Kidney (tissue), 14 donors: Measurements from ENCODE around the gene SCGB1A1. TPM values are rescaled to one million over a fixed set of nuclear protein-coding genes. Genes with fewer than 3 reads are reported as not detected.

Source experiments
- DNase-seq, 5 donors: peaks; one replicate each; pipeline ENCODE4 v3.0.0-alpha.2; 2013 to 2020
- FAIRE-seq: peaks from 2 replicates; lab custom pipeline; 2012; peaks lifted over from hg19 to GRCh38; lab: Jason Lieb, UNC
- H3K27ac ChIP-seq, 2 donors: one replicate each; pipeline ENCODE4 v1.7.0; 2013; ENCODE audit warnings: low read depth in 2 of 2, low read length in 2 of 2, inconsistent platforms in 1 of 2
- H3K27me3 ChIP-seq: one replicate; pipeline ENCODE4 v1.7.1; 2013; ENCODE audit warnings: low read length, inconsistent platforms; ENCODE audit not compliant: control insufficient read depth, insufficient read depth
- H3K36me3 ChIP-seq, 3 donors: one replicate each; pipeline versions ENCODE4 v1.7.0 to v1.7.1; 2013; ENCODE audit warnings: low read length in 3 of 3, control low read depth in 1 of 3, inconsistent platforms in 1 of 3; ENCODE audit not compliant: insufficient read depth in 3 of 3, control insufficient read depth in 2 of 3
- H3K4me1 ChIP-seq, 3 donors: one replicate each; pipeline versions ENCODE4 v1.7.0 to v1.7.1; 2013; ENCODE audit warnings: low read length in 3 of 3, inconsistent platforms in 1 of 3, low read depth in 1 of 3; ENCODE audit not compliant: control insufficient read depth in 2 of 3, insufficient read depth in 2 of 3
- H3K4me3 ChIP-seq, 3 donors: one replicate each; pipeline versions ENCODE4 v1.7.0 to v1.8.1; 2013; ENCODE audit warnings: low read length in 3 of 3, control low read depth in 1 of 3, inconsistent platforms in 1 of 3
- H3K9ac ChIP-seq, 3 donors: one replicate each; pipeline versions ENCODE4 v1.7.0 to v1.7.1; 2013; ENCODE audit warnings: low read length in 3 of 3, control low read depth in 1 of 3, inconsistent platforms in 1 of 3
- H3K9me3 ChIP-seq, 3 donors: one replicate each; pipeline versions ENCODE4 v1.7.0 to v1.7.1; 2013; ENCODE audit warnings: low read length in 3 of 3, control low read depth in 1 of 3, inconsistent platforms in 1 of 3; ENCODE audit not compliant: control insufficient read depth in 2 of 3, insufficient read depth in 1 of 3
- intact Hi-C: fragments of 100-400 bp; cut with DNase I; formaldehyde crosslinking; loops from one replicate; pipeline ENCODE4 v1.11.1; 2022
- polyA plus RNA-seq: library from polyadenylated mRNA; stranded (reverse); fragments of 350-450 nt; fragmentation: Illumina TruSeq; extraction: RNeasy Lipid Tissue Mini Kit (QIAGEN cat#74804); gene quantifications from one replicate; pipeline ENCODE4 v1.2.3, GENCODE V29; 2014; ENCODE audit warnings: low read depth, low replicate concordance; ENCODE audit not compliant: insufficient read depth
- total RNA-seq: library from RNA; stranded (reverse); fragmentation: NEBNext Ultra II Directional; extraction: Animal tissue kit (Norgen Biotek cat#: 25700); gene quantifications from one replicate; pipeline ENCODE4 v1.2.1, GENCODE V29; 2021
- TF ChIP-seq, protein P1 (sequence below): IDR thresholded peaks from 3 replicates; pipeline ENCODE4 v1.5.1; 2012; ENCODE audit warnings: mild to moderate bottlenecking, moderate library complexity, borderline replicate concordance; ENCODE audit not compliant: insufficient read depth; ENCODE audit errors: extremely low read depth
- donor health status: control.
- donor health status: control.
- donor health status: control.
- donor health status: control.
- donor health status: control.
- donor health status: DM: yes; HTN: yes; CAD: no.
- donor health status: Normal renal cell carcinoma (clear cell type).

Gene SCGB1A1
- total and polyA plus RNA-seq, 2 donors from 2014 or later, result not detected

DNA sequence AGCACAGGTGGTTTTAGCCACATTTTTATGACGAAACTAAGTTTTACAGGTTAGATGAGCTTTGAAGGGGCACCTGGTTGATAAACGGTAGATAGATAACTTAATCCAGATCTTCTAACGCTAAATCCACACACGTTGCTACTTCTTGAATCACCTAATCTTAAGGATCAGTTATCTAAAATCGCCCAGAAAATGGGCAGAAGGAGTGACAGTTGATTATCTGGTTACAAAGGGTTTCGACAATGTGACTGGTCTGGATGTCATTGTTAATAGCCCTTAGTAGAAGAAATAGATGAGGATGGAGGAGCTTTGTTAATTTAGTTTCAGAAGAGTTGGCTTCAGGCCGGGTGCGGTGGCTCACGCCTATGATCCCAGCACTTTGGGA lies 43.7 kb downstream of the SCGB1A1 start:
- FAIRE-seq, result no peak
- H3K27ac ChIP-seq, result no peak overlapping the region
- TF ChIP-seq, protein P1, sequence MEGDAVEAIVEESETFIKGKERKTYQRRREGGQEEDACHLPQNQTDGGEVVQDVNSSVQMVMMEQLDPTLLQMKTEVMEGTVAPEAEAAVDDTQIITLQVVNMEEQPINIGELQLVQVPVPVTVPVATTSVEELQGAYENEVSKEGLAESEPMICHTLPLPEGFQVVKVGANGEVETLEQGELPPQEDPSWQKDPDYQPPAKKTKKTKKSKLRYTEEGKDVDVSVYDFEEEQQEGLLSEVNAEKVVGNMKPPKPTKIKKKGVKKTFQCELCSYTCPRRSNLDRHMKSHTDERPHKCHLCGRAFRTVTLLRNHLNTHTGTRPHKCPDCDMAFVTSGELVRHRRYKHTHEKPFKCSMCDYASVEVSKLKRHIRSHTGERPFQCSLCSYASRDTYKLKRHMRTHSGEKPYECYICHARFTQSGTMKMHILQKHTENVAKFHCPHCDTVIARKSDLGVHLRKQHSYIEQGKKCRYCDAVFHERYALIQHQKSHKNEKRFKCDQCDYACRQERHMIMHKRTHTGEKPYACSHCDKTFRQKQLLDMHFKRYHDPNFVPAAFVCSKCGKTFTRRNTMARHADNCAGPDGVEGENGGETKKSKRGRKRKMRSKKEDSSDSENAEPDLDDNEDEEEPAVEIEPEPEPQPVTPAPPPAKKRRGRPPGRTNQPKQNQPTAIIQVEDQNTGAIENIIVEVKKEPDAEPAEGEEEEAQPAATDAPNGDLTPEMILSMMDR, result no peak
- no peaks in the 10 kb centered on the region for H3K36me3 ChIP-seq
- H3K9me3 ChIP-seq, result no peaks in the 10 kb centered on the region
- intact Hi-C loops, result no loop called here
- H3K9ac ChIP-seq, result no peak overlapping the region
- no peak overlapping the region for H3K4me3 ChIP-seq
- H3K4me1 ChIP-seq, result peaks cover 2 to 13% (median 6%) of the 10 kb centered on the region in 3 donors
- H3K27me3 ChIP-seq, result no peaks in the 10 kb centered on the region
- no peak for DNase-seq

DNA sequence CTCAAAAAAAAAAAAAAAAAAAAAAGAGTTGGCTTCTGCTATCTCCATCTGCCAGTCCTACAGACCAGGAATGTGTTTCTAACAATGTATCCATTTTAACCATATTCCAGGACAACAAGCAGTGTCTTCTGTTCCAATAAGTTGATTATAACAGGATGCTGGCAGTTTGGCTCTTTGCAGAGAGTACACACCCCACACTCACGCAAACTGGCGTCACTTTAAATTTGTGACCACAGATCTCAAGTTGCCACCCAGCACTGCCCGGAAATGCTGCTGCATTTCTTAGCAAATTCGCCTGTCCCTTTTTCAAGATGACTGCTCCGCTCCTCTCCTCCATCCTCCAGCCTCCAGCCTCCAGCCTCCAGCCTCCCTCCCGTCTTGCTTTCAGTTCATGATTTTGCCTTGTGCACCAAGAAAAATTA lies 44.3 kb downstream of the SCGB1A1 start:
- DNase-seq (no peak), FAIRE-seq (no peak)
- H3K9ac ChIP-seq, result no peak overlapping the region
- H3K27ac ChIP-seq, result no peak overlapping the region
- H3K4me3 ChIP-seq, result no peak overlapping the region
- TF ChIP-seq, protein P1, result no peak
- H3K36me3 ChIP-seq, result no peaks in the 10 kb centered on the region
- intact Hi-C loops, result no loop called here
- peaks cover 2 to 10% (median 6%) of the 10 kb centered on the region in 3 donors for H3K4me1 ChIP-seq
- no peaks in the 10 kb centered on the region for H3K27me3 ChIP-seq
- H3K9me3 ChIP-seq, result no peaks in the 10 kb centered on the region

DNA sequence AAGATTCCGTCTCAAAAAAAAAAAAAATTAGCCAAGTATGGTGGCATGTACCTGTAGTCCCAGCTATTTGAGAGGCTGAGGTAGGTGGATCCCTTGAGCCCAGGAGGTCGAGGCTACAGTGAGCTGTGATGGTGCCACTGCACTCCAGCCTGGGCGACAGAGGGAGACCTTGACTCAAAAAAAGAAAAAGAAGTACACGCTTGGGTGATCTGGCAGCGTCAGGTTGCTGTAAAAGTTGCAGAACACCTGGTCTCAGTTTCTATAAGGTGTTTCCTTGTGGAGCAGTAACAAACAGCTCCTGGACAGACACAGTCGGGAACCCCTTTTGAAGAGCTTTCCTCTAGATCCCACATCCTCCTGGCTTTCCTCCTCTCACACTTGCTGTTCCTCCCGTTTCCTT lies 45.8 kb downstream of the SCGB1A1 start:
- Histone ChIP-seq H3K9ac (no peak overlapping the region), H3K27me3 (no peaks in the 10 kb centered on the region), H3K4me3 (no peak overlapping the region), H3K27ac (no peak overlapping the region), H3K9me3 (no peaks in the 10 kb centered on the region), H3K4me1 (no peaks in the 10 kb centered on the region), H3K36me3 (no peaks in the 10 kb centered on the region)
- TF ChIP-seq, protein P1, result no peak
- FAIRE-seq (no peak), DNase-seq (peak in 2 of 5 donors; percentile 27 to 33)
- intact Hi-C loops, result no loop called here

DNA sequence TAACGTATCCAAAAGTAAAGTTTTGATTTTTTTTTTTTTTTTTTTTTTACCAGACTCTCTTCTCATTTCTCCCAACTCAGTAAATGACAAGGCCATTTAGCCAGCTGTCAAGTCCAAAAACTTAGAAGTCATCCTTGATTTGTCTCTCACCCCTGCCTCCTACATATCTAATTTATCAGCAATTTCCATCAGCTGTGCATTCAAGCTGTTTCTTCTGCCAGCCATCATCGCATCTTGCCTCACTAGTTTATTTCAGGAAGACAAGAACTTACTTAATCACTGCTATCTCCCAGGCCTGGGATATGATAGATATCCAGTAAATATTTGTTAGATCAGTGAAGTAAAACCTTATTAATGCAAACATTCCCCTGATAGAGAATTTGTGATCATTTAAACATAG lies 47.6 kb downstream of the SCGB1A1 start:
- no peak overlapping the region for H3K9ac ChIP-seq
- no peaks in the 10 kb centered on the region for H3K4me1 ChIP-seq
- FAIRE-seq (no peak), DNase-seq (no peak)
- no peaks in the 10 kb centered on the region for H3K36me3 ChIP-seq
- H3K27ac ChIP-seq, result no peak overlapping the region
- H3K4me3 ChIP-seq, result no peak overlapping the region
- TF ChIP-seq, protein P1, result no peak
- intact Hi-C loops, result no loop called here
- no peaks in the 10 kb centered on the region for H3K9me3 ChIP-seq
- H3K27me3 ChIP-seq, result no peaks in the 10 kb centered on the region
